GM10847 (cell line): Measurements from ENCODE around the gene IGDCC3.

Source experiments
- POLR2A ChIP-seq: IDR thresholded peaks from 2 replicates; pipeline ENCODE4 v1.6.1; 2011; ENCODE audit not compliant: insufficient read length; ENCODE audit errors: extremely low read depth

IGDCC3 gene

DNA sequence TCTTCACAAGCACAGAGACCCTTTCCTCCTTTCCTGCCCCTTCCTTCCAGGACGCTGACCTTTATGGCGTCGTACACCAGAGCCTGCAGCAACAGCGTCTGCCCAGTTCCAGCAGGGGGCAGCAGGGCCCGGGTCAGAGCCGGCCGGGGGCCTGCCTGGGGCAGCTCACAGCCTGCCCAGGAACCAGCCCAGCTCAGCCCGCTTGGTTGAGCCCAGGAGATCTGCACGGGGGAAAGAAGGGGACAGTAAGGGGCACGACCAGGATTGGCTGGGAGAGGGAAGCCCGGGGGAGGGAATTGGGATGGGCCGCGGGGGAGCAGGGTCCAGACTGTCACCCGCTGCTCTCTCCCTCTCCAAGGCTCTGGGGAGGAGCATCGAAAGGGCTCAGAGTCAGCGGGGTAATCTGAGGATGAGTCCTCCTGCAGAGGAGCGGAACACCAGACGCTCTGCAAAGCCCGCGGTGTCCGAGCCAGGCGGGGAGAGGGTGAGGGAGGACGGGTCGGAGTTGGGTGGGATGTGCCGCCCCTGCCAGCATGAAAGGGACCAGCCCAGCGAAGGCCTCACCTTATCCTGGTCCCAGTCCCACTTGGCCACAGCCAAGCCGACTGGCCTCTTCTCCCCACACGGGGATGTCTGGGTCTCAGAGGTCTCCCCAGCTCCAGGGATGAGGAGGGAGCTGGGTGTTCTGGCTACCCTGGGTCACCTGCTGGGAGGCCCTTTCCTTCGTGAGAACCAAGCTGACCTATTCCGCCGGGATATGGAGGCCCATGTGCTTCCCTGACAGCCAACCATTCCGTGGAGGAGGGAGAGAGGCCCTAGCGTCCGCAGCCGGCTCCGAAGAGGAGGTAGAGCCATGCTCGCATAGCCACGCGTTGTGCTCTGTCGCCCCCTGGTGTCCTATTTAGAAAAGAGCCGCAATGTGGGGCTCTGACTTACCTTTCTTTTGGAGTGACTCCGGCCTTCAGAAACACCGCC lies 7.4 kb upstream of the IGDCC3 start:
- no peak for TF ChIP-seq POLR2A

DNA sequence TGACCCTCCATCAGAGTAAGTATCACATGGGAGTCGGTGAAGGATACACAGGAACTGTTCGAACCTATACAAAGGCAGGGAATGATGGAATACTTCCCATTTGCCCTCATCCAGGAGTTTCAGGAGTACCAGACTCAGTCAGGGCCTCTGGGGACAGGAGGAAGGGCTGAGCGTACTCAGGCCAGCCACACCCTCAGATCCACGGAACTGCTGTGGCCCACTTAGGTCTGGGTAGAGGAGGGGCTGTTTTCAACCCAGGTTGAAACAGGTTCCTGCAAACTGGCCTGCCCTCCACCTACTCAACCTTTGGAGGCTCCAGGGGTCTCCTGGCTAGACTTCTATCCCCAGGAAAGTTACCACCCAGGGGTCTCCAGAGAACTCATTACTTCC lies 6.7 kb upstream of the IGDCC3 start:
- no peak for TF ChIP-seq POLR2A

DNA sequence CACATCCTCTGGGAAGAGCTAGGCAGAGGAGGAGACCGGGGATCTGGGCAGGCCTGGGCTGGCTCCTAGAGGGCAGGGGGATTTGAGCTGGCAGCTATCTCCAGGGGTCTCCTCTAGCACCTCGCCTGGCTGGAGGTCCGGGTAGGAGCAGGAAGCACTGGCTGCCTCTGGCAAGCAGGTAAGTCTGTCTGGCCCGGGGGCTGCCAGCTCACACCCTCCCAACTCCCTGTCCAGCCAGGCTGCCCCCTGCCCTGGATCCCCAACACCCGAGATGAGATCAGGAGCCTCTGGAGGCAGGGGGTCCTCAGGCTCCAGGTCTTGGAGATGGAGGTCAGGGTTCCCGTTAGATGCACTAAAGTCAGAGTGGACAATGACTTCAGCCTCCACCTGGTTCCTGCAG lies 6.2 kb upstream of the IGDCC3 start:
- TF ChIP-seq POLR2A, result no peak

DNA sequence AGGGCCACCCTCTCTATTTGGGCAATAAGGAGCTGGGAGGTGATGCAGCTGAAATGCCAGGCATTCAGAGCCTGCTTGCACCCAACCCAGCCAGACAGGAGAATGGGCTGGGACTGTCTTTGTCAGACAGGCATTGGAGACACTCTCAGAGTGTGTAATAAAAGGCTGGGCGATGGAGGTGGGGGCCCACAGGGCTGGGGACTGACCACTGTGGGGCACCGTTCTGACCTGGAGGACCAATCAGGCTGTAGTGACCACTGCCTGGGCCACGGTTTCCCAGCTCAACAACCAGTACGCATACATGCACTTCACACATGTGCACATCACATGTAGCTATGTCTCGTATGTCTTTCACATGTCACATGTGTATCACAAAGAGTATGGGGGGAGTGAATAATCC lies 5.7 kb upstream of the IGDCC3 start:
- no peak for TF ChIP-seq POLR2A

DNA sequence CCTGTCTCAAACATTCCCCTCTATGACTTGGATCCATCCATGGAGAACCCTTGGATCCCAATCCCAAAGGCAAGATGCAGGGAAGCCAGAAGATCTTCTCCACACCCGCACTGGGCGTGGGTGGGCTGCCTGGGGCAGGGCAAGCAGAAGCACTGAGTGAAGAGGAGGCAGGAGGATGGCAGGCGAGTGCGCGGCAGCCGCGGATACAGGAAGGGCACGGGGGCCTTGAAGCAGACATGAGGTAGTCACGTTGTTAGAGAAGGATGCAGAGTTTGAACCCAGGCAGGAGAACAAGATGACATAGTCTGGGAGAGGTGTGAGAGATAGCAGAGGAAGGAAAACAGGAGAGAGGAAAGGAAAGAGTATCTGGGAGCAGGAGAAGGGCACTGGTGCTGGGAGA lies 5.1 kb upstream of the IGDCC3 start:
- TF ChIP-seq POLR2A, result no peak

DNA sequence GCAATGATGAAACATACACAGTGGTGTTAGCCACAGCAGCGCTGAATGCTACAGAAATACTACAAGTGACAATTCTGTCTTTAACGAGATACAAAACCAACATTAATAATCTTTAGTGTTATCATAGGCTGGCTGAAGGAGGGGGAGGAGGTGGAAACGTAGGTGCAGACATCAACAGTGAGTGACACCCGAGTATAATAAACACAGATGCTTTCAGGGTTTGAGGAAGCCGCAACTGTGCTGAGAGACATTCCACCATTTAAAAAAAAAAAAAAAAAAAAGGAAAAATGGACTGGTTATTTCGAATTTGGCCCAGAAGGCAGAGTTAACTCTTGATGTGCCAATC lies 4.3 kb upstream of the IGDCC3 start:
- TF ChIP-seq POLR2A, result no peak

DNA sequence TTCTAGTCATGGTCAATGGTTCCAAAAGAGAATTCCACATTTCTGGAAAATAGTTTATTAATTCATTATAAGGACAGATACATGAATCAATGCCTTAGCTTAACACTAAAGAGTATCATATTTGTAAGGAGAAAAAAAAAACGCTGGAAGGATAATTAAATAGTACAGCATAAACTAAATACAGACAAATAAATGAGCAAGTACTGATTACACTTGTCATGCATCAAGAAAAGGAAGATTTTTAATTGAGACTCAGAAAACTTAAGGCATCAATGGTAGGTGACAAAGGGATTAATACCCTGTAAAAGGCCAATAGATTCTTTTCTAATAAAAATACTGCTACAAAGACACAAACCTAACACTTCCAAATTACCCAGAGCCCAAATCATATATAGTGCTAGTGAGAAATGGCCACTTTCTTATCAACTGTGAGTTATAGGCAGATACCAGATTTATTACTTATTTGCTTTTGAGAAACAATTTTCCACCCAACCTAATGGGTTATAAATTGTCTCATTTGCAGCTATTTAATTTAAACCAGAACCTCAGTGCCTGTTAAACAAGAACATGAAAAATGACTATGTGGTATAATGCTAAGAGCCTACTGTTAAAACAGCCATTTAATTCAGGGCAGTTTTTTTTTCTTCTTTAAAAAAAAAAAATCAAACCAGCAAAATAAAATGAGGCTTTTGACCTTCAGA lies 3.8 kb upstream of the IGDCC3 start:
- no peak for TF ChIP-seq POLR2A

DNA sequence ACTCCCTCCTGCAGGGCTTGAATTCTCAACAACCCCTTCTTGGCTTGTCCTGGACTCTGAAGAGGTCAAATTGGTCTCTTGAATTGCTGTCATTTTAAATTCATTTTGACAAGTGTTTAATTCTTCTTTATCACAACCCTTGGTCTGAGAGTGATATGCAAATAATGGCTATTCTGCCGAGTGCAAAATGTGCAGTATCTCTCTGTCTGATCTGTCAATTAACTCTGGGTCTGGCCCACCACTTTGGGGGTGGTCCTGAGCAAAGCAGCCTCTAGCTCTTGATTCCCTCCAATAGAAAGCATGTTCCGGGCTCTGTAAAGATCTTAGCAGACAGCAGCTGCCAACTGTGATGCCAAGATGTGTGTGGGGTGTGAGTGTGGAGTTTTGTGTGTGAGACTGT lies 2.2 kb upstream of the IGDCC3 start:
- no peak for TF ChIP-seq POLR2A

DNA sequence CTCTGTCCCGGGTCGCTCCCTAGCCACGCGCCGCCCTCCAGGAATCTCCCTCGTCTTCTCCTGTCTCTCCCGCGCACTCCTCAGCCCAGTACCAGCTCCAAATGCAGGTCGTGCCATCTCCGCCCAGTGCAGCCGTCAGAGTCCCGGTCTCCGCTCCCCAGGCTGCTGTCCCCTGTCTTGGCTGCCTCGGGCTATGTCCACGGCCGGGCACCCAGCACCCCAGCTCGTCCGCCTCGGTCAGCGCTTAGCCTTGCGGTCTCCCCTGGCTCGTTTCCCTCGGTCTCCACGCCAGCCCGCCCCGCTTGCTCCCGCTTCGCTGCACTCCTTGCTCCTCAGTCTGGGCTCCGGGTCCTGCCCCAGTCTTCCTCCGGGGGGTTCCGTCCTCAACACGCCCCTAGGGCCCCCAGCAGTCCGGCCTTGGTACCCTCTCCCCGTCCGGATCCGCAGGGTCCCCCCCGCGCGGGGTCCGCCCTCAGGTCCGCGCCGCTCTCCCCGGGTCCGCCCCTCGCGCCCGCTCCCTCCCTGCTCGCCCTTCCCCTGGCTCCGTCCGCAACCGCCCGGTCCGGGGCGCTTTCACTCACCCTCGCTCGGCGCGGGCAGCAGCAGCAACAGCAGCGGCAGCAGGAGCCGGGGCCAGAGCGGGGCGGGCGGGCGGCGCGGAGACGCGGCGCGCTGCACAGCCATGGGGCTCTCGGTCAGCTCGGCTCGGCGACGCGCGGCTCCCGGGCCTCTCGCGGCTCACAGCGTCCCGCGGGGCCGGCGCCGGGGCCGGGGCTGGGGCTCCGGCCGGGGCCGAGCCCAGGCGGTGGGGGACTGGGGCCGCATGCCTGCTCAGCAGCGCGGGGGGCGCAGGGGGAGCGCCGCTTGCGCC lies 462 bp downstream of the IGDCC3 start:
- no peak for TF ChIP-seq POLR2A

DNA sequence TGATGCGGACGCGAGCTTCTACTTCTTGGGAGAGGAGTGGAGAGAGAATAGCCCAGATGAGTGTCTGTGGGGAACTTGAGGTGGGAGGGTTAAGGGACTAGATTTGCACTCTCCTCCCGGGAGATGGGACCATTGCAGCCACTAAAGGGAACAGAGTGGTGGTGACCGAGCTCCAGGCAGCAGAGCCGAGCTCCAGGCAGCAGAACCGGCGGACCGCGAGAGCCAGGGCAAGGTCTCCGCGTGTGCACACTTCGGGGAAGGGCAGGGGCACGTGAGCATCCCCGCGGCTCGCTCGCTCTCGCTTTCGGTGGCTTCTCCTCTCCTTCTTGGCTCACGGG lies 1.1 kb downstream of the IGDCC3 start:
- TF ChIP-seq POLR2A, result no peak

DNA sequence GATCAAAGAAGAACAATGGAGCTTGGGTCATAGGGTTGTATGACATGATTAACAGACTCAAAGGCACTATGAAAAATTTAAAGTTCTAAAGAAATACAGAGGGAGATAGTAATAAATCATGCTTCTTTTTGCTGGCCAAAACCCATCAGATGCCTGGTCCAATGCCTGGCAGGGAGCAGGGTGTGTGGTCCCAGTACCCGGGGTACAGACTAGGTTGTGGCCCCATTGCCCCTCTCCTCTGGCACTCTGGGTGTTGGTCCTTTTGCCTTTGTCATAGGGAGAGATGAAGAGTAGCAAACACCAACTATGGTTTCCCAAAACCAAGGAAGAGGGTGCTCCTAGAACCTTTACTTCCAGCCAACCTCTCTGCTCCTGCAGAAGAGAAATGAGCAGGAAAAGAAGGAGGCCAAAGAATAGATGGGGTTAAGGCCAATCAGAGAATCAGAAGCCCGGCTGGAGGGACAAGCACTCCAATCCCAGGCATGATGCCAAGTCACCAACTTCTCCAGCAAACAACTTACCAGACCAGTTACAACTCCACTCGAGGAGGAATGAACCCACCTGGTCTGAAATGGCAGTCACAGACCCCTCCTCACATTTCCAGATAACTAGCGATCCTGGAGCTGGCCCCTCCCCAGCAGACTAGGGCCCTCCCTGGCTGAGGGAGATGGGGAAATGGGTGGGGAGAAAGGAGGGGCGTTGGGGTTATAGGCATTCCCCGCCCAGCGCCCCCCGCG lies 1.8 kb downstream of the IGDCC3 start:
- no peak for TF ChIP-seq POLR2A

DNA sequence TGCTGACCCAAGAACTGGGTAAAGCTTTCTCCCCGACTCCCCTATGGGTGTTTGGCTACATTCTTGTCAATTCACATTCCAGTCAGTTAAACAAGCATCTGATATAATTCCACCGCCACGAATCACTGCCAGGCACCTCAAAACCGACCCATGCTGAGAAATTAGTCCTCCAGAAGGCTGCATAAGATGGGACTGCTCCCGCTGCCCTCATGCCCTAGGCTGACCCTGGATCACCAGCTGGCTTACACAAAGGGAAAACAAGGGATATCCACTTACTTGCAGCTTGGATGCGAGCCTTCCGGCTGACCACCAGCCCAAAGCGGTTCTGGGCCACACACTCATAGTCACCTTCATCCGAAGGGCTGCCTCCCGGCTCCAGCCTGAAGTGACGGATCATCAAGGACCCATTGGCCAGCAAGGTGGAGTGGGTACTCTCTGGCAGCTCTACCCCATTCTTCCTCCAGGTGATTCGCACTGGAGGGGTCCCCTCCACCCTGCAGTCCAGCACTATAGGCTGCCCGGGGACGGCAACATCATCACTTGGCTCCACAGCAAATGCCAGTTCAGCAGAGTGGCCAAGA lies 2.9 kb downstream of the IGDCC3 start:
- TF ChIP-seq POLR2A, result no peak

DNA sequence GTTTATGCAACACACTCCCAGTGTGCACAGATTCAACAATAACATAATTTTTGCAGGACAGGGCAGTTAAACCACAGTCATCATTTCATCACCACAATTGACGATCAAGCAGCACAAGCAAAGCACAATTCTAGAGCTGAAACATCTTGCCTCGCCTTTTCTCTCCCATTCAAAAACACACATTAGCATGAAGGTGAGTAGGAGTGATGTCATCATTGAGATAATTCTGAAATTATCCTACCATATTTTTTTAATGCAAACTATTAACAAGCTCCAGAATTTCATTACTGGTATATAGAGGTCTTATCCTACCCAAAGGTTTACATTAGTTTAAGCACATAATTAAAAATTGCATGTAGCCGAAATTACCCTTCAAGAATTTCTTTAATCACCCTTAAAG lies 3.5 kb downstream of the IGDCC3 start:
- TF ChIP-seq POLR2A, result no peak

DNA sequence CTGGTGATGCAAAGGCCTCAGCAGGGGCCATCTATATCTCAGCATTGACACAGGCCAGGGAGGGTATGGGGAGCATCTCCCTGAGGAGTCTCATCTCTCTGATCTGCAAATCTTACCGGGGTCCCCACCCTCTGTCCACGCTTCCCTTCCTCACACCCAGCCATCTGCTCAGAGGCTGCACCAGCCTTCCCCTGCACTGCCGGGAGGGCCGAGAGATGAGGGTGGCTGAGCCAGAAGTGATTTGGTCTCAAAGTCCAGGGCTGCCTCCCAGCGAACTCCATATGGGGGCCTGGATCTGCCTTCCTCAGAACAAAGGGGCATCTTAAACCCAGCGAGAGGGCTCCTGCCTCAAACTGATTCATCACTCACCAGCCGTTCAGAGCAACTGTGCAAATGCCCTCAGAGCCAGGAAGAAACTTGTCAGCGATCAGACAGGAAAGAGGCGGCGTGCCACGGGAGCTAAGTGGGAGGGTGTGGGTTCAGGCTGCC lies 4.6 kb downstream of the IGDCC3 start:
- TF ChIP-seq POLR2A, result no peak

DNA sequence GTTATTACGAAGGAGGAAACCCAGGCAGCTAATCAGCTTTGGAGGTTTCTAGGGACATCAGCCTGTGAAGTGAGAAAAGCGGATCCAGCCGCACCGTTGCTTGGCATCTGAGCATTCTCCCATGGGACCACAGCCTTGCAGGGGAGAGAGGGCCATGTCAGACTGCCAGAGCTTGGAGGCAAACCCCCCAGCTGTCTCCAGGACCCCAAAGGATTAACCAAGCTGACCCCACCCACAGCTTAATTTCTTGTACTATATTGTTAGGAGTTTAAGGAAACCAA lies 5.1 kb downstream of the IGDCC3 start:
- no peak for TF ChIP-seq POLR2A
